KOPT-K1 (cell line): Measurements from ENCODE around the gene IRF6.

Experiments
- H3K27ac ChIP-seq: fragments of 200-600 bp; sonication (generic); 2 replicates; pipeline ENCODE4 v1.5.1; 2016; ENCODE audit warnings: antibody characterized with exemption, mild to moderate bottlenecking, low read depth, low read length; ENCODE audit not compliant: poor library complexity, severe bottlenecking
- H3K36me3 ChIP-seq: fragments of 200-600 bp; sonication (generic); 2 replicates; pipeline ENCODE4 v1.5.1; 2017; ENCODE audit warnings: antibody characterized with exemption, mild to moderate bottlenecking, low read length, moderate library complexity; ENCODE audit not compliant: insufficient read depth
- H3K9me3 ChIP-seq: fragments of 200-600 bp; sonication (generic); 2 replicates; pipeline ENCODE4 v1.5.1; 2017; ENCODE audit warnings: antibody characterized with exemption, low read length, mild to moderate bottlenecking; ENCODE audit not compliant: insufficient read depth, poor library complexity, severe bottlenecking

The IRF6 gene

GRCh38 chr1:209746451-209747165 is 59.3 kb downstream of the IRF6 start:
- H3K36me3 ChIP-seq: no peaks in the 10 kb centered on the region
- no peak overlapping the region for H3K27ac ChIP-seq

DNA sequence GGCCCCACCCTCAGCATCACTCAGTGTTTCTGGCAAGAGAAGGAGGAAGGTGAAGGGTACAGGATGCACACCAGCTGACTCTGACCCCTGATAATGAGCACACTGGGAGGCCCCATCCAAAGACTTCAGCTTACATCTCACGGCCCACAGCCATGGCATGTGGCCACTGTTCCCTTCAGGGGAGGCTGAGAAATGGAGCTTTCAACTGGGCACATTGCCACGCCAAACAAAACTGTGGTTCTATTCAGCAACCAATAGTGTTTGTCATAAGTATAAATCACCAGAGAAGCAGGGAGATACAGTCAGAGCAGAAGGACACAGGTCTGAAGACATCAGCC is 62.8 kb downstream of the IRF6 start:
- H3K36me3 ChIP-seq: no peaks in the 10 kb centered on the region
- no peak overlapping the region for H3K27ac ChIP-seq
- H3K9me3 ChIP-seq: no peaks in the 10 kb centered on the region

More at GRCh38 chr1:209746451-209747165, 59.3 kb downstream of the IRF6 start:
- H3K9me3 ChIP-seq: no peaks in the 10 kb centered on the region

DNA sequence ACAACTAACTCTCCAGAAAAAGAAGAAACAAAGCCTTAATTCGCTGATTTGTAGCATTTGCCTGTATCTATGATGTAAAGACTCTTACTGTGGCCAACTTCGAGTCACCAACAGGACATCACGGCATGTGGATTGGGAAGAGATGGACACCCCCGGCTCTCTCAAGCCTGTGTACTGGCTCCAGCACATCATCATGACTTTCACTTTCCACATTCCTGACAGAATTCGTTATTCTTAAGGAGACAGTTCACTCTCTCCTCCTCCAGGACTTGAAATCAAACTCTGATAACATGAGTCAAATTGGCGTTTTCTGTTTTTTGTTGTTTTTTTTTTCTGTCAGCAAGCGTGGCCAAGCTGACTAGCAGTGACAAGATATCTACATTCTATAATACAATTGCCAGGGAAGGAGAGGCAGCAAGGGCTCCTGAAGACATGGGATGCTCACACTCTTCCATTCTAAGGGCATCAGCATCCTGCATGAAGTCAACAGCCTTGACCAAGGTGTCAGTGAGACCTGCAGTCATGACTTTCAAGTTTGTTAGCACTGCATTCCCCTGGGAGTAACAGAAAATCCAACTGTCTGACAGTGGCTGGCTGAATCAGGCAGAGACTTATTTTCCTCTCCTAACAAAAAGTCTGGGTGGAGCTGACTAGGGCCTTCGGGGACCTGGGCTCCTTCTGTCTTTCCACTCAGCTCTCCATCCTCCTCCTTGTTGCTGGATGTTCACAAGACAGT is 63.4 kb downstream of the IRF6 start:
- no peaks in the 10 kb centered on the region for H3K9me3 ChIP-seq
- H3K36me3 ChIP-seq: no peaks in the 10 kb centered on the region
- H3K27ac ChIP-seq: no peak overlapping the region

DNA sequence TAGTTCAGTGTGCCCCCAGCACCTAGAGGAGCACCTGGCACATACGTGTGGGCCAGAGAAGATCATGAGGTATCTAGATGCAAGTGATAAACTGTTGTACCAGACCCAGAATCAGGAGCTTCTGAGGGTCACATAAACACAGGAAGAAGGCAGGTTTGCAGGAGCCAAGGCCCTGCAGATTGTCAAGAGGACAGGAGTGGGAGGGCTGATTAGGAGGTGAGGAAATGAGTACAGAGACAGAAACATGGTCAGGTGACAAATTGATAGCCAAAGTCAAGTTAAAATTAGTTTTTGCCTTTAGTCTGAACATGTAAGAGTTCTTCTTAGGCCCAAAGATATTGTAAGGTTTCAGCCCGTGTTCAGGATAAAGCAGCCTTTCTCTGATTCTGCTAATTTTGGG is 64.1 kb downstream of the IRF6 start:
- Histone ChIP-seq H3K27ac (no peak overlapping the region), H3K9me3 (no peaks in the 10 kb centered on the region), H3K36me3 (no peaks in the 10 kb centered on the region)

DNA sequence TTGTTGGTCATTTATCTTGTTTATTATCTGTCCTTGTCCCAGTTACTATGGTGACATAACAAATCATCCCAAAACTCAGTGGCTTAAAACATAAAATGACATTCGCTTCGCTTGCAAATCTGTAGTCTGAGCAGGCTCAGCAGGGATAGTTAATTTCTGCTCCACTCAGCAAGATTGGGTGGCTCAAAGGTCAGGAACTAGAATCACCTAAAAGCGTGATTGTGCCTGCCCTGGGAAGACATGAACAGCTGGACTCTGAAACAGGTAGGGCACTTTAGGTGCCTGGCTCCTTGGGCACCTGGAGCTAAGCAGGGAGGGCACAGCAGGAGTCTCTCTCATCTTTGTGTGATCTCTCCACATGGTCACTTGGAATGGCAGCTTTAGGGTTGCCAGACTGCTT is 64.7 kb downstream of the IRF6 start:
- H3K9me3 ChIP-seq: no peaks in the 10 kb centered on the region
- H3K27ac ChIP-seq: no peak overlapping the region
- no peaks in the 10 kb centered on the region for H3K36me3 ChIP-seq

- H3K9me3 ChIP-seq: no peaks in the 10 kb centered on the region
- no peaks in the 10 kb centered on the region for H3K36me3 ChIP-seq
- no peak overlapping the region for H3K27ac ChIP-seq
Observed at GRCh38 chr1:209738270-209738669, 67.7 kb downstream of the IRF6 start.

DNA sequence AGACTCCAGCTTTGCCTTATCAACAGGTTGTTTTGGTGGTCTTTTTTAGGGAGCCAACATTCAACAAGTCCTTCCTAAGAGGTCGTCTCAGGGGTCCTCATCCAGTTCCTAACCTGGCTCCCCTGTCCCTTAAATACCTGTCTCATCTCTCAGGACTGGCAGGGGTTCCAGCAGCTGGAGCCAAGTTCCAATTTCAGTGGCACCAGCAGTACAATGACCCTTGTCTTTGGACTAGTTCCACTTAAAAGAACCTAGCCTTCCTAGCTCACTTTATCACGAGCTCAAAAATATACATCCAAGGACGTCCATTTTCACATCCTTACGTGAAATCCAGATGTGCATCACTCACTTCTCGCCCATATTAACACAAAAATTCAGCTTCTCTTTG is 68.8 kb downstream of the IRF6 start:
- H3K27ac ChIP-seq: no peak overlapping the region
- H3K9me3 ChIP-seq: no peaks in the 10 kb centered on the region
- no peaks in the 10 kb centered on the region for H3K36me3 ChIP-seq

DNA sequence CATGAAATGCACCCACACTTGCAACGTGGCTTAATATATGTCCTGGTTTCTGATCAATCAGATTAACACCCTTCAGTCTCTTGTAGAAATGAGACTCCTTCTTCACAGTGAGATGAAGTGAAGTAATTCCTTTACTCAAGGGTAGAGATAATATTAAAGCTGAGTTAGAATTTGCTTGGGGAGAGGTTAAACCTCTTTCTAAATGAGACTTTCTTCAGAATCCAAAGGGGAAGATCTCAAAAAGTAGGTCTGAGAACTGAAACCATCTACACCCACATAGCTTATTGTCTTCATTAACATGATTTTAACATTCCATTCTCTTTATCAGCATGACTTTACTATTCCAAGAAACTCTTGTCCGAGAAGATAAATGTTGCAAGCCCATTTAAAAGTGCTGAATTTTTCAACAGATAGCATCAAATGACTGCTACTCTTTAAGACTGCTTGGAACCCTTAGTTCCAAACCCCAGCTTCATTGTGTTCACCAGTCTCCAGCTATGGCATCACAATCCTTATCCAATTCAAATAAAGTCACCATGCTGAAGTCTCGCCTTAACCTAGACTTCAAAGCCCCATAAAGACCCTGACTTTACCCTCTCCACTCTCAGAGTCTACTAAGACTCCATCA is 69.3 kb downstream of the IRF6 start:
- Histone ChIP-seq H3K27ac (no peak overlapping the region), H3K36me3 (no peaks in the 10 kb centered on the region), H3K9me3 (no peaks in the 10 kb centered on the region)
